ENCODE results near the gene EHF. TPM values are rescaled to one million over a fixed set of nuclear protein-coding genes. Genes with fewer than 3 reads are reported as not detected.

EHF gene
- total RNA-seq, 3 donors from 2014 or later: 125 to 372 (median 259) TPM

GRCh38 chr11:34643846-34644245 is 23.0 kb downstream of the EHF start:
- Histone ChIP-seq H3K36me3 (ENCODE audit: low read depth) (peaks cover 2% of the 10 kb centered on the region), H3K9me3 (no peaks in the 10 kb centered on the region), H3K4me3 (no peak overlapping the region), H3K4me1 (ENCODE audit: low read depth) (peaks cover 13% of the 10 kb centered on the region)
- no peak for ATAC-seq
- no peak for DNase-seq
- intact Hi-C loops (cut with DNase I, micrococcal nuclease): loop anchor here in 1 of 2 donors (10.0 kb wide), 1 partner anchor 59 kb away; no protein-coding TSS in a partner anchor
- no peak for TF ChIP-seq CTCF (IDR thresholded peaks at IDR 0.05)

- no peak for ATAC-seq
- no peak for DNase-seq
- no peaks in the 10 kb centered on the region for H3K9me3 ChIP-seq
- TF ChIP-seq CTCF (IDR thresholded peaks at IDR 0.05): no peak
- H3K36me3 ChIP-seq (ENCODE audit: low read depth): peaks cover 2% of the 10 kb centered on the region
- peaks cover 5% of the 10 kb centered on the region for H3K4me1 ChIP-seq (ENCODE audit: low read depth)
- intact Hi-C loops (cut with DNase I, micrococcal nuclease): loop anchor here in 1 of 2 donors (10.0 kb wide), 1 partner anchor 60 kb away; no protein-coding TSS in a partner anchor
- H3K4me3 ChIP-seq: no peak overlapping the region
Observed at GRCh38 chr11:34644669-34645406, 23.9 kb downstream of the EHF start.

- no peak for TF ChIP-seq CTCF (IDR thresholded peaks at IDR 0.05)
- H3K4me1 ChIP-seq (ENCODE audit: low read depth): peaks cover 5% of the 10 kb centered on the region
- ATAC-seq: no peak
- peaks cover 2% of the 10 kb centered on the region for H3K36me3 ChIP-seq (ENCODE audit: low read depth)
- H3K9me3 ChIP-seq: no peaks in the 10 kb centered on the region
- no peak overlapping the region for H3K4me3 ChIP-seq
- intact Hi-C loops (cut with DNase I, micrococcal nuclease): loop anchor here in 1 of 2 donors (10.0 kb wide), 1 partner anchor 62 kb away; no protein-coding TSS in a partner anchor
- DNase-seq: no peak
Observed at GRCh38 chr11:34646431-34646830, 25.5 kb downstream of the EHF start.

GRCh38 chr11:34647131-34647530 is 26.2 kb downstream of the EHF start:
- no peak for TF ChIP-seq CTCF (IDR thresholded peaks at IDR 0.05)
- peaks cover 2% of the 10 kb centered on the region for H3K36me3 ChIP-seq (ENCODE audit: low read depth)
- H3K4me1 ChIP-seq (ENCODE audit: low read depth): peaks cover 5% of the 10 kb centered on the region
- ATAC-seq (no peak), DNase-seq (no peak)
- H3K4me3 ChIP-seq: no peak overlapping the region
- intact Hi-C loops (cut with DNase I, micrococcal nuclease): loop anchor here in 1 of 2 donors (10.0 kb wide), 1 partner anchor 62 kb away; no protein-coding TSS in a partner anchor
- no peaks in the 10 kb centered on the region for H3K9me3 ChIP-seq

GRCh38 chr11:34647532-34647931 is 26.6 kb downstream of the EHF start:
- Histone ChIP-seq H3K9me3 (no peaks in the 10 kb centered on the region), H3K4me3 (no peak overlapping the region), H3K4me1 (ENCODE audit: low read depth) (peaks cover 5% of the 10 kb centered on the region), H3K36me3 (ENCODE audit: low read depth) (peaks cover 2% of the 10 kb centered on the region)
- no peak for DNase-seq
- intact Hi-C loops (cut with DNase I, micrococcal nuclease): loop anchor here in 1 of 2 donors (10.0 kb wide), 1 partner anchor 63 kb away; no protein-coding TSS in a partner anchor
- no peak for TF ChIP-seq CTCF (IDR thresholded peaks at IDR 0.05)
- no peak for ATAC-seq
